ENCODE data around the gene IL1RAP.

- TF ChIP-seq POLR2AphosphoS5 (IDR thresholded peaks at IDR 0.05) = no peak
- no peak for TF ChIP-seq CTCF (IDR thresholded peaks at IDR 0.05 in 8 of 11, conservative IDR thresholded peaks at IDR 0.05 in 3 of 11)
- no peak for TF ChIP-seq POLR2A (IDR thresholded peaks at IDR 0.05)
Observed at GRCh38 chr3:190621927-190622326, 108.0 kb downstream of the IL1RAP start.

All from spleen (tissue), 7 donors.